ENCODE measurements around the gene PSMA5. TPM values are rescaled to one million over a fixed set of nuclear protein-coding genes. Genes with fewer than 3 reads are reported as not detected.

The PSMA5 gene
- total and polyA plus RNA-seq, 2 of the 4 experiments (the other 2 are of a cell fraction) = 75.5 to 107 TPM

GRCh38 chr1:109393617-109394233 lies 32.5 kb downstream of the PSMA5 start:
- H3K9me3 ChIP-seq (ENCODE audit: control insufficient read depth, insufficient read depth, low read length) = no peaks in the 10 kb centered on the region
- no peak overlapping the region for H2AFZ ChIP-seq (replicated peaks; ENCODE audit: low read length, poor library complexity)
- H2BK120ac ChIP-seq (ENCODE audit: low read depth, low read length) = peak overlapping the region; percentile 88
- peak overlapping the region; percentile 89; the same call in 2 of the 3 replicates for H2BK15ac ChIP-seq (ENCODE audit: low read depth, low read length)
- H3K79me1 ChIP-seq (ENCODE audit: low read depth in 1 of 2, low read length in 2 of 2) = peaks cover 14 to 70% of the 10 kb centered on the region in 2 experiments
- H3K4me3 ChIP-seq (ENCODE audit: insufficient read depth, low read depth, low read length) = no peak overlapping the region
- H3K36me3 ChIP-seq (ENCODE audit: control insufficient read depth, insufficient read depth, low read length) = no peaks in the 10 kb centered on the region
- no peak overlapping the region for H2AK9ac ChIP-seq (replicated peaks; ENCODE audit: low read depth, low read length, poor library complexity)
- H3K23ac ChIP-seq (ENCODE audit: low read depth, low read length) = 0 out of 2 replicates have a peak overlapping the region, but pooled peaks have one; percentile 88
- H3K56ac ChIP-seq (ENCODE audit: extremely low read depth, insufficient read depth, low read length) = peak overlapping the region; percentile 48
- H3K27ac ChIP-seq (ENCODE audit: insufficient read depth, low read length) = peak overlapping the region; percentile 88
- peak overlapping the region; percentile 75 for H4K5ac ChIP-seq (ENCODE audit: low read depth, low read length)
- H3K9me1 ChIP-seq (ENCODE audit: insufficient read depth, low read length) = peaks cover 21% of the 10 kb centered on the region
- intact Hi-C loops (cut with micrococcal nuclease) = loop anchor here (1.0 to 2.0 kb wide), 4 partner anchors 18 to 110 kb away; partner anchors contain the start of gene PSRC1
- peak overlapping the region; percentile 91 for H2BK5ac ChIP-seq (ENCODE audit: low read depth, low read length, poor library complexity, severe bottlenecking)
- peak overlapping the region; percentile 86 for H3K14ac ChIP-seq (replicated peaks; ENCODE audit: low read depth, low read length)
- no TSS peak for BruUV-seq (replicated peaks)
- no peak for DNase-seq
- dilution Hi-C loops (cut with HindIII; ENCODE audit: low sequenced_read_pairs, unreplicated experiment) = no loop called here
- peak overlapping the region; percentile 84 for H3K4ac ChIP-seq (ENCODE audit: low read depth, low read length)
- H2AK5ac ChIP-seq (ENCODE audit: low read depth, low read length) = peak overlapping the region; percentile 83; the same call in 1 of the 2 replicates
- peaks cover 7% of the 10 kb centered on the region; the same call in 1 of the 2 replicates for H4K20me1 ChIP-seq (ENCODE audit: insufficient read depth, low read length)
- peaks cover 27% of the 10 kb centered on the region for H3K4me1 ChIP-seq (ENCODE audit: control insufficient read depth, insufficient read depth, low read length)
- TF ChIP-seq BHLHE40 (IDR thresholded peaks at IDR 0.05; ENCODE audit: low read depth, low read length) (no peak), NFE2L2 (IDR thresholded peaks at IDR 0.05; ENCODE audit: low read depth, low read length) (no peak), RFX5 (IDR thresholded peaks at IDR 0.05; ENCODE audit: low read depth, low read length) (no peak), MXI1 (IDR thresholded peaks at IDR 0.05; ENCODE audit: borderline replicate concordance, low read depth, low read length) (no peak), CTCF (conservative IDR thresholded peaks at IDR 0.05; ENCODE audit: low read depth, low read length) (no peak), RAD21 (IDR thresholded peaks at IDR 0.05; ENCODE audit: low read length) (no peak), CEBPB (IDR thresholded peaks at IDR 0.05; ENCODE audit: low read depth, low read length) (no peak), ELK1 (IDR thresholded peaks at IDR 0.05; ENCODE audit: borderline replicate concordance, low read depth, low read length) (no peak)
- ATAC-seq (ENCODE audit: low read depth) = no peak
- no CpG with 5 or more reads among the region's 2 CpGs for WGBS, 2 experiments (ENCODE audit: extremely low coverage in 2 of 2, insufficient read length in 1 of 2)
- H4K91ac ChIP-seq (ENCODE audit: insufficient read depth, low read depth, low read length) = peak overlapping the region; percentile 84
- POLR2A ChIA-PET (ENCODE audit: unreplicated experiment) = no interaction called here
- peak overlapping the region; percentile 38; the same call in 1 of the 2 replicates for H2BK20ac ChIP-seq (ENCODE audit: low read depth, low read length)
- peak overlapping the region; percentile 68 for H3K9ac ChIP-seq (ENCODE audit: low read depth, low read length)
- H4K8ac ChIP-seq (ENCODE audit: low read depth in 2 of 2, low read length in 2 of 2) = peak overlapping the region in 1 of 2 experiments; percentile 80; a peak in 2 of 4 replicates
- peak overlapping the region; percentile 80 for H3K4me2 ChIP-seq (ENCODE audit: low read depth, low read length)
- no peaks in the 10 kb centered on the region for H3K27me3 ChIP-seq (ENCODE audit: control insufficient read depth, insufficient read depth, low read length)
- H3K18ac ChIP-seq (ENCODE audit: low read depth, low read length) = peak overlapping the region; percentile 92
- CTCF ChIA-PET = interaction anchor here (0.9 to 1.5 kb wide), 2 partner anchors 32 to 111 kb away, joined by 3 to 4 read pairs; partner anchors contain the start of gene PSRC1
- in situ Hi-C loops (cut with MboI; ENCODE audit: low sequenced_read_pairs) = no loop called here
